H9 (cell line): ENCODE results near the gene COL5A2. TPM values are rescaled to one million over a fixed set of nuclear protein-coding genes. Genes with fewer than 3 reads are reported as not detected.
A peak's percentile ranks its signal among the peaks of the same experiment; 100 is the strongest.

Source experiments
- DNase-seq: peaks from one replicate; pipeline ENCODE4 v3.0.0-alpha.2; 2017
- H2AFZ ChIP-seq: one replicate; pipeline ENCODE4 v1.6.1; 2013; ENCODE audit warnings: mild to moderate bottlenecking, low read length, control low read depth, moderate library complexity
- H2AK5ac ChIP-seq: 2 replicates; pipeline ENCODE4 v1.6.1; 2013; ENCODE audit warnings: low read length, control low read depth, mixed read lengths; ENCODE audit not compliant: insufficient read length
- H2BK120ac ChIP-seq: one replicate; pipeline ENCODE4 v1.6.1; 2013; ENCODE audit warnings: low read depth, mild to moderate bottlenecking, low read length, control low read depth, inconsistent platforms; ENCODE audit not compliant: poor library complexity, severe bottlenecking
- H2BK12ac ChIP-seq: 2 replicates; pipeline ENCODE4 v1.6.1; 2013; ENCODE audit warnings: low read length, control low read depth, mixed read lengths, low read depth; ENCODE audit not compliant: insufficient read length
- H2BK15ac ChIP-seq: 2 replicates; pipeline ENCODE4 v1.6.1; 2013; ENCODE audit warnings: low read depth, low read length, control low read depth
- H2BK20ac ChIP-seq: one replicate; pipeline ENCODE4 v1.6.1; 2013; ENCODE audit warnings: low read depth, mild to moderate bottlenecking, low read length, control low read depth, inconsistent platforms; ENCODE audit not compliant: poor library complexity, severe bottlenecking
- H2BK5ac ChIP-seq: 2 replicates; pipeline ENCODE4 v1.6.1; 2013; ENCODE audit warnings: low read length, control low read depth, mixed read lengths; ENCODE audit not compliant: insufficient read length
- H3K14ac ChIP-seq: 2 replicates; pipeline ENCODE4 v1.6.1; 2013; ENCODE audit warnings: low read length, control low read depth; ENCODE audit not compliant: insufficient read depth
- H3K18ac ChIP-seq: 2 replicates; pipeline ENCODE4 v1.6.1; 2013; ENCODE audit warnings: low read depth, mild to moderate bottlenecking, mixed read lengths, low read length, control low read depth; ENCODE audit not compliant: insufficient read length
- H3K23ac ChIP-seq: 2 replicates; pipeline ENCODE4 v1.6.1; 2013; ENCODE audit warnings: low read length, control low read depth, mixed read lengths, low read depth; ENCODE audit not compliant: insufficient read length
- H3K23me2 ChIP-seq: 2 replicates; pipeline ENCODE4 v1.6.1; 2013; ENCODE audit warnings: low read depth, mild to moderate bottlenecking, mixed read lengths, low read length, control low read depth; ENCODE audit not compliant: insufficient read length, poor library complexity, severe bottlenecking
- H3K27ac ChIP-seq: 2 replicates; pipeline ENCODE4 v1.5.1; 2013; ENCODE audit warnings: low read length, control low read depth, mixed read lengths, low read depth; ENCODE audit not compliant: insufficient read length
- H3K27me3 ChIP-seq: 2 replicates; pipeline ENCODE4 v1.6.1; 2013; ENCODE audit warnings: low read length, control low read depth, inconsistent platforms; ENCODE audit not compliant: insufficient read depth
- H3K4ac ChIP-seq: 2 replicates; pipeline ENCODE4 v1.6.1; 2013; ENCODE audit warnings: low read depth, mild to moderate bottlenecking, control low read depth, inconsistent platforms, low read length, moderate library complexity
- H3K4me1 ChIP-seq: 2 replicates; pipeline ENCODE4 v1.6.1; 2013; ENCODE audit warnings: low read length, control low read depth, inconsistent platforms; ENCODE audit not compliant: insufficient read depth
- H3K4me2 ChIP-seq: 2 replicates; pipeline ENCODE4 v1.6.1; 2013; ENCODE audit warnings: low read length, control low read depth, mixed read lengths; ENCODE audit not compliant: insufficient read length, insufficient read depth
- H3K56ac ChIP-seq: 2 replicates; pipeline ENCODE4 v1.6.1; 2013; ENCODE audit warnings: low read depth, mild to moderate bottlenecking, mixed read lengths, low read length, control low read depth; ENCODE audit not compliant: insufficient read length
- H3K79me1 ChIP-seq: 2 replicates; pipeline ENCODE4 v1.6.1; 2013; ENCODE audit warnings: low read depth, mild to moderate bottlenecking, moderate library complexity, low read length, control low read depth, inconsistent platforms; ENCODE audit not compliant: insufficient read depth, poor library complexity, severe bottlenecking
- H3K79me2 ChIP-seq: 2 replicates; pipeline ENCODE4 v1.6.1; 2013; ENCODE audit warnings: low read length, control low read depth, inconsistent platforms; ENCODE audit not compliant: insufficient read depth
- H3K9ac ChIP-seq: 2 replicates; pipeline ENCODE4 v1.6.1; 2013; ENCODE audit warnings: low read length, control low read depth, mixed read lengths; ENCODE audit not compliant: insufficient read length; ENCODE audit errors: extremely low read depth
- H3K9me3 ChIP-seq: one replicate; pipeline ENCODE4 v1.6.1; 2013; ENCODE audit warnings: low read depth, low read length, inconsistent platforms; ENCODE audit not compliant: control insufficient read depth
- H3T11ph ChIP-seq: one replicate; pipeline ENCODE4 v1.6.1; 2013; ENCODE audit warnings: mild to moderate bottlenecking, low read length, control low read depth, inconsistent platforms
- H4K20me1 ChIP-seq: one replicate; pipeline ENCODE4 v1.6.1; 2013; ENCODE audit not compliant: control insufficient read depth, insufficient read length, insufficient read depth
- H4K5ac ChIP-seq: 2 replicates; pipeline ENCODE4 v1.6.1; 2013; ENCODE audit warnings: low read depth, mild to moderate bottlenecking, mixed read lengths, low read length, control low read depth; ENCODE audit not compliant: insufficient read length
- H4K8ac ChIP-seq: replicated peaks from 2 replicates; pipeline ENCODE4 v1.6.1; 2013; ENCODE audit warnings: low read length, control low read depth, mixed read lengths, low read depth; ENCODE audit not compliant: insufficient read length
- H4K91ac ChIP-seq: 2 replicates; pipeline ENCODE4 v1.6.1; 2013; ENCODE audit warnings: low read depth, mild to moderate bottlenecking, moderate library complexity, mixed read lengths, low read length, control low read depth; ENCODE audit not compliant: insufficient read length
- H3K27ac Mint-ChIP-seq, 3 experiments: 2 replicates in 2 of 3; 3 replicates in 1 of 3; pipeline ENCODE4 v1.8.0; 2020 to 2021; ENCODE audit warnings: mixed read lengths in 3 of 3, mild to moderate bottlenecking in 1 of 3, moderate library complexity in 1 of 3
- H3K27me3 Mint-ChIP-seq: 2 replicates; pipeline ENCODE4 v1.8.0; 2021; ENCODE audit warnings: low read depth, mild to moderate bottlenecking, moderate library complexity, mixed read lengths
- H3K36me3 Mint-ChIP-seq, 3 experiments: 2 replicates in 2 of 3; 3 replicates in 1 of 3; pipeline ENCODE4 v1.8.0; 2020 to 2021; ENCODE audit warnings: low read depth in 3 of 3, mixed read lengths in 3 of 3; ENCODE audit not compliant: insufficient read depth in 1 of 3
- H3K4me1 Mint-ChIP-seq, 2 experiments: 2 replicates each; pipeline ENCODE4 v1.8.0; 2020; ENCODE audit warnings: mixed read lengths in 2 of 2
- H3K4me3 Mint-ChIP-seq, 2 experiments: 2 replicates in 1 of 2; 3 replicates in 1 of 2; pipeline ENCODE4 v1.8.0; 2020 to 2021; ENCODE audit warnings: mild to moderate bottlenecking in 2 of 2, mixed read lengths in 2 of 2, moderate library complexity in 1 of 2
- H3K9me3 Mint-ChIP-seq, 2 experiments: 2 replicates in 1 of 2; 3 replicates in 1 of 2; pipeline ENCODE4 v1.8.0; 2020; ENCODE audit warnings: mild to moderate bottlenecking in 2 of 2, mixed read lengths in 2 of 2, moderate library complexity in 1 of 2
- WGBS: extraction: QIAGEN DNeasy Blood & Tissue Kit; methylation state at CpG from one replicate; pipeline ENCODE4 v1.1.7; 2013; ENCODE audit warnings: missing lambda C conversion rate, low lambda C conversion rate, mixed read lengths; ENCODE audit not compliant: insufficient read length; ENCODE audit errors: extremely low coverage; 5-methylcytosine and 5-hydroxymethylcytosine counted together
- total RNA-seq: library from RNA; stranded (reverse); gene quantifications from 2 replicates; pipeline ENCODE4 v1.2.1, GENCODE V29; 2021
- TF ChIP-seq, protein P1 (sequence below): fragments of 200-600 bp; sonication (generic); conservative IDR thresholded peaks from 3 replicates; pipeline ENCODE4 v1.8.0; 2021; ENCODE audit warnings: antibody characterized with exemption, mild to moderate bottlenecking

The COL5A2 gene
- total RNA-seq, 1 experiment from 2014 or later, result 10.5 TPM

DNA sequence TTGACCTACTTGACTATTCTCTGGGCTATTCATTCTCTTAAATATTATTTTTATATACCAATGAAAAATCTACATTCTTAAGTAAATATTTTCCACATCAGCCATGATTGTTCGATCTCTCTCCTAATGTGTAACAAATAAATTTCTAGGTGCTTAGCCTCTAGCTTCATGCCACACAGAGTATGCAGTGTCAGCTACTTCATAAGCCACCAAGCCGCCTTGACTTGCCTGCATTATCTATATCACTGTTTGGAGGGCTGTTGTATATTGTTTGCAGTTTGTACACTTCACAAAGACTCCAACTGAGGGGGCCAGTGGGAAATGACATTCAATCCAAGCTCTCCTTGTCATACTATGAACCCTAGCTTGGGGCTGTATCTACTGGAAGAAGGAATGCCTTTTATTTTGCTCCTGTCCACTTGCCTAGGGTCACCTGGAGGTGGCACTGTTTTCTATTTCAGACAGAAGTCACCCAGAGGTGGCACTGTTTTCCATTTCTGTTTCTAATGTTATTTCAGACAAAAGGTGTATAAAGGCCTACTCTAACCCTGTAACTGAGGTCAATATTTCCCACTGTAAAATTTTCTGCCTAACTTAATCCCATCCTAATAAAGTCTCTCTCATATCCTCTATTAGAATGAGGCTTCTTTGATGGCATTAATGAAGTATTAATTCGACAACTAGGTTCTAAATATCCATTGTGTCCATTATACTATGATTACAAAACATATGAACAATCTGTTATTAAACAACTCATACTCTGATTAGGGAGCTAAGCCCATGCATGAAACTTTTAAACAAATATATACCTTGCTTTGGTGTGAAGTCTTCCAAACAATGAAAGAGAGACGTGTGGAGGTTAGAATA is 36.4 kb downstream of the COL5A2 start:
- peak; percentile 60 for DNase-seq
- no peak overlapping the region for H4K8ac ChIP-seq
- H3K56ac ChIP-seq, result no peak overlapping the region
- Mint-ChIP-seq H3K27ac (no peak overlapping the region), H3K4me3 (no peak overlapping the region), H3K4me1 (peaks cover 0 to 4% of the 10 kb centered on the region in 2 experiments; a peak in 1 of 4 replicates), H3K36me3 (no peaks in the 10 kb centered on the region), H3K9me3 (no peaks in the 10 kb centered on the region), H3K27me3 (no peaks in the 10 kb centered on the region)
- no peak overlapping the region for H2BK20ac ChIP-seq
- H4K5ac ChIP-seq, result no peak overlapping the region
- H2BK120ac ChIP-seq, result no peak overlapping the region
- no peak overlapping the region for H3K4ac ChIP-seq
- H3K23me2 ChIP-seq, result no peaks in the 10 kb centered on the region
- H3K79me2 ChIP-seq, result no peaks in the 10 kb centered on the region
- no peaks in the 10 kb centered on the region for H4K20me1 ChIP-seq
- no peak overlapping the region for H3K27ac ChIP-seq
- no peaks in the 10 kb centered on the region for H3K79me1 ChIP-seq
- H3K9ac ChIP-seq, result no peak overlapping the region
- TF ChIP-seq, protein P1, sequence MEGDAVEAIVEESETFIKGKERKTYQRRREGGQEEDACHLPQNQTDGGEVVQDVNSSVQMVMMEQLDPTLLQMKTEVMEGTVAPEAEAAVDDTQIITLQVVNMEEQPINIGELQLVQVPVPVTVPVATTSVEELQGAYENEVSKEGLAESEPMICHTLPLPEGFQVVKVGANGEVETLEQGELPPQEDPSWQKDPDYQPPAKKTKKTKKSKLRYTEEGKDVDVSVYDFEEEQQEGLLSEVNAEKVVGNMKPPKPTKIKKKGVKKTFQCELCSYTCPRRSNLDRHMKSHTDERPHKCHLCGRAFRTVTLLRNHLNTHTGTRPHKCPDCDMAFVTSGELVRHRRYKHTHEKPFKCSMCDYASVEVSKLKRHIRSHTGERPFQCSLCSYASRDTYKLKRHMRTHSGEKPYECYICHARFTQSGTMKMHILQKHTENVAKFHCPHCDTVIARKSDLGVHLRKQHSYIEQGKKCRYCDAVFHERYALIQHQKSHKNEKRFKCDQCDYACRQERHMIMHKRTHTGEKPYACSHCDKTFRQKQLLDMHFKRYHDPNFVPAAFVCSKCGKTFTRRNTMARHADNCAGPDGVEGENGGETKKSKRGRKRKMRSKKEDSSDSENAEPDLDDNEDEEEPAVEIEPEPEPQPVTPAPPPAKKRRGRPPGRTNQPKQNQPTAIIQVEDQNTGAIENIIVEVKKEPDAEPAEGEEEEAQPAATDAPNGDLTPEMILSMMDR, result peak; percentile 96
- H3T11ph ChIP-seq, result no peak overlapping the region
- H4K91ac ChIP-seq, result no peak overlapping the region
- H2BK12ac ChIP-seq, result no peak overlapping the region
- no peaks in the 10 kb centered on the region for H3K9me3 ChIP-seq
- no peak overlapping the region for H3K4me2 ChIP-seq
- H3K23ac ChIP-seq, result no peak overlapping the region
- no peak overlapping the region for H2BK15ac ChIP-seq
- no peak overlapping the region for H2BK5ac ChIP-seq
- H3K4me1 ChIP-seq, result no peaks in the 10 kb centered on the region
- WGBS, result no CpG with 5 or more reads among the region's 4 CpGs
- no peak overlapping the region for H3K18ac ChIP-seq
- no peak overlapping the region for H3K14ac ChIP-seq
- no peaks in the 10 kb centered on the region for H3K27me3 ChIP-seq
- no peak overlapping the region for H2AK5ac ChIP-seq
- no peak overlapping the region for H2AFZ ChIP-seq
